AG04450 (cell line): ENCODE data around the gene TMTC1. TPM values are rescaled to one million over a fixed set of nuclear protein-coding genes. Genes with fewer than 3 reads are reported as not detected.
A peak's percentile ranks its signal among the peaks of the same experiment; 100 is the strongest.

Source experiments
- CTCF ChIA-PET: fragments of 300-600, 350-600 bp; formaldehyde crosslinking; extraction: SDS; loops from one replicate; lab custom pipeline; 2022; ENCODE audit warnings: antibody characterized with exemption, inconsistent platforms; lab: Charles Lee
- POLR2A ChIA-PET: fragments of 350-600 bp; formaldehyde crosslinking; extraction: SDS; loops from one replicate; lab custom pipeline; 2021; ENCODE audit warnings: antibody characterized with exemption, inconsistent platforms; lab: Yijun Ruan, JAX
- DNase-seq: peaks from one replicate; pipeline ENCODE4 v3.0.0-alpha.2; 2011; ENCODE audit warnings: low read depth, low spot score
- H3K27ac ChIP-seq: one replicate; pipeline ENCODE4 v1.5.1; 2012; ENCODE audit warnings: low read depth, low read length, control low read depth
- H3K27me3 ChIP-seq: one replicate; pipeline ENCODE4 v1.6.0; 2012; ENCODE audit warnings: low read length; ENCODE audit not compliant: control insufficient read depth, insufficient read depth
- H3K4me3 ChIP-seq: 2 replicates; pipeline ENCODE4 v1.5.1; 2011; ENCODE audit warnings: mild to moderate bottlenecking, low read depth, low read length, control low read depth
- H3K9me3 ChIP-seq: 2 replicates; pipeline ENCODE4 v1.5.1; 2012; ENCODE audit warnings: low read length; ENCODE audit not compliant: control insufficient read depth, insufficient read depth
- polyA plus RNA-seq: library from polyadenylated mRNA; depleted of rRNA; stranded (reverse); fragments of >200 nt; gene quantifications from 2 replicates; pipeline ENCODE4 v1.2.3, GENCODE V29; 2011
- TF ChIP-seq, protein P1 (sequence below): IDR thresholded peaks from 2 replicates; pipeline ENCODE4 v1.5.1; 2011; ENCODE audit warnings: low read depth, low read length, control low read depth, inconsistent platforms

Gene TMTC1
- polyA plus RNA-seq, 1 experiment, result 66.8 TPM

DNA sequence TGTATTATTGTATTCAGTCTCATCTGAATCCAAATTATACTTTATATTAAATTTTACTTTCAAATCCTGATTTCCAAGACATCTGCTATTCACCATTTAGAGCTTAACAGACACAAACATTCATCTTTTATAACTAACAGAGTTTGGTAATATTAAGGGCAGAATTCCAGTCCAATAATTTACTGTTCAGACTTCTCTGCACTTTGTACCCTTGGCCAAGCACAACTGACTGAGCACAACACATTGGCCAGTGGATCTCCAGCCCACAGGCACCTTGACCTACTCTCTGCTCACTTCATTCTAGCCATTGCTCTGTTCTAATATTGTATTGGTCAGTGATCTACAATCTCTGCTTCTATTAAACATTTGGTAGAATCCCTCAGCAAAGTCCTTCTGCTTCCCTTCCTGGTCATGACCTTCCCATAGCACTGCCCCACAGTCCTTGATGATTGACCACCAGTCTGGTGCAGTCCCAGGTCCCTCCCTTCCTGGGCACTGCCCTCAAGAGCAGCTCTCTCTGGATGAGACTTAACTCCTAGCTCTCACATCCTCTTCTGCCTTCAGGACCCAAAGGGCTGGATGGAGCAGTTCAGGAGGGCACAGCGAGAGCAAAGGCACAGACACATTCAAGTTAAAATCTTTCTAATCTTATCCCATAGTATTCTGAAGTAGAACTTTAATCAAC is 188.5 kb downstream of the TMTC1 start:
- Histone ChIP-seq H3K27me3 (no peaks in the 10 kb centered on the region), H3K9me3 (no peaks in the 10 kb centered on the region), H3K4me3 (no peak overlapping the region), H3K27ac (no peak overlapping the region)
- POLR2A ChIA-PET, result no interaction called here
- CTCF ChIA-PET, result no interaction called here
- DNase-seq, result no peak
- TF ChIP-seq, protein P1, sequence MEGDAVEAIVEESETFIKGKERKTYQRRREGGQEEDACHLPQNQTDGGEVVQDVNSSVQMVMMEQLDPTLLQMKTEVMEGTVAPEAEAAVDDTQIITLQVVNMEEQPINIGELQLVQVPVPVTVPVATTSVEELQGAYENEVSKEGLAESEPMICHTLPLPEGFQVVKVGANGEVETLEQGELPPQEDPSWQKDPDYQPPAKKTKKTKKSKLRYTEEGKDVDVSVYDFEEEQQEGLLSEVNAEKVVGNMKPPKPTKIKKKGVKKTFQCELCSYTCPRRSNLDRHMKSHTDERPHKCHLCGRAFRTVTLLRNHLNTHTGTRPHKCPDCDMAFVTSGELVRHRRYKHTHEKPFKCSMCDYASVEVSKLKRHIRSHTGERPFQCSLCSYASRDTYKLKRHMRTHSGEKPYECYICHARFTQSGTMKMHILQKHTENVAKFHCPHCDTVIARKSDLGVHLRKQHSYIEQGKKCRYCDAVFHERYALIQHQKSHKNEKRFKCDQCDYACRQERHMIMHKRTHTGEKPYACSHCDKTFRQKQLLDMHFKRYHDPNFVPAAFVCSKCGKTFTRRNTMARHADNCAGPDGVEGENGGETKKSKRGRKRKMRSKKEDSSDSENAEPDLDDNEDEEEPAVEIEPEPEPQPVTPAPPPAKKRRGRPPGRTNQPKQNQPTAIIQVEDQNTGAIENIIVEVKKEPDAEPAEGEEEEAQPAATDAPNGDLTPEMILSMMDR, result no peak

DNA sequence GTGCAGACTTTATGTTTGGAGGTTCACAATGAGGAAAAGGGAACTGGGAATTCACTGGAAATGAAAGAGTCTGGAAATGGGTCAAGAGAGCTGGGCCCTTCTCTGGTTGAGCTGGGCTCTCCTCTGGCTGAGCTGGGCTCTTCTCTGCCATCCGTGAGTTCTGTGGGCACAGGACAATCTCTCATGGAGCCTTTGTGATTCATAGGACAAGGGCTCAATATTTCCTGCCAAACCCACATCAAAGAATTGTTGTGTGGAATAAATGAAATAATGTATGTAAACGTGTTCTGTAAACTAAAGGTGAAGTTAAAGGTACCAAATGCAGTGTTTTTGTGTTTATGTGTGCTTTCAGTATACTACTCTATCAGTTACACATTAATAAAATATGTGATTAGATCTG is 190.7 kb downstream of the TMTC1 start:
- no peaks in the 10 kb centered on the region for H3K27me3 ChIP-seq
- ChIA-PET POLR2A (no interaction called here), CTCF (no interaction called here)
- TF ChIP-seq, protein P1, result no peak
- H3K27ac ChIP-seq, result no peak overlapping the region
- no peak overlapping the region for H3K4me3 ChIP-seq
- DNase-seq, result no peak
- no peaks in the 10 kb centered on the region for H3K9me3 ChIP-seq

DNA sequence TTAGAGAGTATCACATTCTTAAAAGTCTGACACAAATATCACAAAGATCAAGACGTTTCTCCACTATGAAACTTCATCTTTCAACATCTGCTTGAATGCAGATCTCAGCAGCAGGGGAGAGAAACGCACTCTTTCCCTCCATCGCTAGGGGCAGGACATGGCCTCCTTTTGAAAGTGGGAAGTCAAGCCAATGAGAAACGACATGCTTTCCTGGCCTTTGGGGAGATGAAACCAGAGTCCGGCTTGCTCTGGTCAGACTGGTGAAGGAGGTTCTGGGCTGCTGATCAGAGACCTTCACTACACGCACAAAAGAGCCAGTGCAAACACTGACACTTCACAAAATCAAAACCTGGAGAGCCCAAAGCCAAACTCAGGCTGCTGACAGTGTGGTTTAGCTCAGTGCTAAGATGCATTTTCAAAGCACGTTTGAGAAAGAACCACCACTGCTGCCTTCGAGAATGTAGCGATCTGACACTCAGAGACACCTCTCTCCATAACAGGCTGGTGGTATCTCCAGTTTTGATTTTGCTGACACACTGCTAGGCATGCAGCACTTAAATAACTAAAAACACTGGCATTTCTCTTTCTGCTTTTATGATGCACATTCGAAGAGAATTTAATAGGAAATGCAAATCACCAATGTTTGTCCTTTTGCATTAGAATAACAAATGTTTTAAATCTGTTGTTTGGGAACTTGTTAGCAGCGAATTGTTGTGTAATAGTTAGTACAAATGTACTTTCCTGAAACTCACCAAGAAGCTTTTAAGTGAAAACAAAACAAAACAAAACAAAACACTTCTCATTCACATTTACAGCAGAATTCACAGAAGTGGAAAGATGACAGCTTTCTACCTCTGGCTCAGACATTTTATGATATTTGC is 192.4 kb downstream of the TMTC1 start:
- Histone ChIP-seq H3K27ac (no peak overlapping the region), H3K9me3 (no peaks in the 10 kb centered on the region), H3K4me3 (no peak overlapping the region), H3K27me3 (no peaks in the 10 kb centered on the region)
- TF ChIP-seq, protein P1, result peak; percentile 64
- ChIA-PET POLR2A (no interaction called here), CTCF (interaction anchor here (0.6 to 1.4 kb wide), 6 partner anchors 9 to 1040 kb away, joined by 3 read pairs; no protein-coding TSS in a partner anchor)
- no peak for DNase-seq

DNA sequence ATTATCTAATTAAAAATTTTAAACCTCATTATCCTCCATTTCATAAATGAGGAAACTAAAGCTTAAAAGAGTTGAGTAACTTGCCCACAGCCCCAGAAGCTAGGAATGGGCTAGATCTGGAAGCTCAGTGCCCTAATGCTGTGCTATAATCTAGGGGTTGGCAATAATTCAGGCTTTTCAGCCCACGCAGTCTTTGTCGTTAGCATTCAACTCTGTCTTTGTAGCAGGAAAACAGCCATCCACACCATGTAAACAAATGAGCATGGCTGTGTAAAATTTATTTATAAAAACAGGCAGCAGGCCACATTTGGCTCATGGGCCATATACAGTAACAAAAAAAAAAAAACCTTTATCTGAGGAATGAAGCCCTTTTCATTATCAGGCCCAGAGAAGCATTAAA is 193.9 kb downstream of the TMTC1 start:
- Histone ChIP-seq H3K9me3 (no peaks in the 10 kb centered on the region), H3K27me3 (no peaks in the 10 kb centered on the region), H3K4me3 (no peak overlapping the region), H3K27ac (peak overlapping the region; percentile 40)
- POLR2A ChIA-PET, result interaction anchor here (0.6 to 1.7 kb wide), 2 partner anchors 8 to 42 kb away, joined by 5 to 9 read pairs; no protein-coding TSS in a partner anchor
- CTCF ChIA-PET, result interaction anchor here (0.6 to 1.6 kb wide), 6 partner anchors 8 to 152 kb away, joined by 3 to 4 read pairs (median 3); no protein-coding TSS in a partner anchor
- TF ChIP-seq, protein P1, result no peak
- DNase-seq, result no peak
